Stimulated activated CD4-positive, alpha-beta T cell treated with anti-CD3 and anti-CD28 coated beads, TNF-alpha, amount 100 ng/mL, for 1 hour (primary cell): ENCODE measurements around the gene TMC2.
"Not testable (repeated sequence)": the region's sequence is repeated elsewhere in the genome, so short reads cannot be mapped to it uniquely, and the experiment has no call there.

ENCODE experiments used
- DNase-seq, 3 donors: peaks; one replicate each; pipeline ENCODE4 v3.0.0-alpha.2; 2020; ENCODE audit warnings: low read depth in 3 of 3, low spot score in 1 of 3

The TMC2 gene

DNA sequence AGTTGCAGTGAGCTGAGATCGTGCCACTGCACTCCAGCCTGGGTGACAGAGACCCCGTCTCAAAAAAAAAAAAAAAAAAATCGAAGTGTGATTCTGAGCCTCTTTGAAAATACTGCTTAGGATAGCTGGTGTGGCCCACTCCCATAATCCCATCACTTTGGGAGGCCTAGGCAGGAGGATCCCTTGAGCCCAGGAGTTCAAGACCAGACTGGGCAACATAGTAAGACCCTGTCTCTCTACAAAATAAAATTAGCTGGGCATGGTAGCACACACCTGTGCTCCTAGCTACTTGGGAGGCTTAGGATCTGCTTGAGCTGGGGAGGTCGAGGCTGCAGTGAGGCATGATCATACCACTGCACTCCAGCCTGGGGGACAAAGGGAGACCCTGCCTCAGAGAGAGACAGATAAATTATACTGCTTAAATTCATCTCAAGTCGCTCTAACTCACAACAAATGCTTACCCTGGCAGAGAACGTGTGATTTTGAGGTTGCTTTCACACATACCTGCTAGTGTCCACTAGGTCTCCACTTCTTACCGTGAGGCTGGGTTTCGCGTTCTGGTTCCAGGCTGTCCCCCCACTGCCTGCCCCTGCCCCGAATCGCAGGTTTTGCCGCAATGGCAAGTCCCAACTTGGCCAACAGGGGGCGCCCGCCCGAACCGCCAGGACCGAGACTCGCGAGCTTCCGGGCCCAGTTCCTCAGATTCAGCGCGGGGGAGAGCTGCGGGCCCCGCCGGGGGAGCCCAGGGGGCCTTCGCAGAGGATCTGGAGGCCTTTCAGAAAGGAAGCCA is 12.3 kb upstream of the TMC2 start:
- DNase-seq, result peak; percentile 70 to 95 (median 85)

- peak in 1 of 3 donors; percentile 28 for DNase-seq
Measured at GRCh38 chr20:2524709-2525506, 11.5 kb upstream of the TMC2 start.

- DNase-seq, result not testable (repeated sequence)
Measured at GRCh38 chr20:2526218-2526583, 10.2 kb upstream of the TMC2 start.

DNA sequence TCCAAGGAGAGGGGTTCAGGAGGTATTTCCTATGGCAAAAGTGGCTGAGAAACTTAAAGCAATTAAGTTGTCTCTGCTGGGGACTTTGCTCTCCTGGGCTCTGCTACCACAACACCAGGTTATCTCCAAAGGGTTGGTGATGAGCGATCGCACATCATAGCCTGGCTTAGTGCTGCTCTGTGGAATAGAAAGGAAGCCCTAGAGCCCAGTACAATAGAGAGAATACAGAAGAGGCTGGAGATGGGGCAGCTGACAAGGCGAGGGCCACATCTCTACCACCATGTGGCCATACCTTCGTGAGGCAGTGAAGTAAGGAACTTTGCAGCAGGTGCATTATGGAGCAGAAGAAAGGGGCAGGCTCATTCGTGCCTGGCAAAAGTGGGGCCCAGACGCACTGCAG is 8.6 kb upstream of the TMC2 start:
- no peak for DNase-seq

GRCh38 chr20:2528671-2529271 is 7.6 kb upstream of the TMC2 start:
- DNase-seq, result no peak

DNA sequence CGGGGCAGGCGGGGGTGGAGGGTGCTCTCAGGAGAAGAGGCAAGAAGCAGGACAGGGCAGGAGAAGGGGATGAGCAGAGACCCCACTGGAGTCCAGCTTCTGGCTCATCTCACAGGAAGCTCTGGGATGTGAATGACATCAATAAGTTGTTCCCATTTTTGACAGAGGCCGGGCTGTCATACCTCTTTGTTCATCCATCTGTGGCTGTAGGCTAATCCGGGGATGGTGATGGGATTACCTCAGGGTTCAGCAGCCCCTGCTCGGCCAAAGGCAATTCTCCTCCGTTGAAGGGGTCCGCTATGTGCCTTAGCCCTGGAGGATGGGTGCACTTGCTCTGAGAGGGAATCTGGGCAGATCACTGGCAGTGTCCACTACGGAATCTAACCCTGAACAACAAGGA is 3.3 kb upstream of the TMC2 start:
- DNase-seq, result no peak

GRCh38 chr20:2535711-2536559 is 438 bp upstream of the TMC2 start:
- no peak for DNase-seq

DNA sequence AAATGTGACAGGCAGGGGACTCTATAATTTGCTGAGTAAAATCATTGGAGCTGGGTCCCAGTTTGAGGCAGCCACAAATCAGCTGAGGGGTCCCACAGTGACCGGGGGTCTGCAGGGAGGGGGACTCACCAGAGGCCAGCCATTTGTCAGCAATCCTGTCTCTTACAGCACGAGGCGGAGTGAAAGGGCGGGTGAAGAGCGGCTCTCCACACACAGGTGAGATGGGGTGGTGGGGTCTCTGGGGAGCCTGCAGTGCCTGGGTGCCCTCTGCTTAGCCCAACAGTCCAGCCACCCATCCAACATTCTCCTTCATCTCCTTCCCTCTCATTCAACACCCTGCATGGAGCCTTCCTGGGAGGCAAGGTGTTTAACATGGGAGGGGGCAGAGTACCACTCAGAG is 728 bp downstream of the TMC2 start:
- no peak for DNase-seq

- no peak for DNase-seq
Measured at GRCh38 chr20:2538356-2538755, 2.0 kb downstream of the TMC2 start.

- no peak for DNase-seq
Measured at GRCh38 chr20:2538931-2539720, 2.8 kb downstream of the TMC2 start.

DNA sequence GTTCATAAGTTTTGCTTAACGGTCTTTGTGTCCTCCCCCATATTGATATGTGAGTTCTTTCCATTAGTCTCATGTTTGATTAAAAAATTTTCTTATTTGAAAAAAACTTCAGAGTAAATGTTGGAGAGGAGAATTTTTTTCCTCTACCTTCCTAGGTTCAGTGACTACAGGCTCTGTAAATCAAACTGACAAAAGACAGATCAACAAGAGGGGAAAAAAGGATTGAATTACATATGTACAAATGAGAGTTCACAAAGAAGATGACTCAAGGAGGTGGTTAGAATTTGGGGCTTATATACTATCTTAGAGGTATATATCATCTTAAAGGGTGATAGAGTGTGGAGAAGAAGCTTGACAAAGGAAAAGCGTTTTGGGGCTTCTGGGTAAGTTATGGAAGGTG is 5.6 kb downstream of the TMC2 start:
- DNase-seq, result no peak

DNA sequence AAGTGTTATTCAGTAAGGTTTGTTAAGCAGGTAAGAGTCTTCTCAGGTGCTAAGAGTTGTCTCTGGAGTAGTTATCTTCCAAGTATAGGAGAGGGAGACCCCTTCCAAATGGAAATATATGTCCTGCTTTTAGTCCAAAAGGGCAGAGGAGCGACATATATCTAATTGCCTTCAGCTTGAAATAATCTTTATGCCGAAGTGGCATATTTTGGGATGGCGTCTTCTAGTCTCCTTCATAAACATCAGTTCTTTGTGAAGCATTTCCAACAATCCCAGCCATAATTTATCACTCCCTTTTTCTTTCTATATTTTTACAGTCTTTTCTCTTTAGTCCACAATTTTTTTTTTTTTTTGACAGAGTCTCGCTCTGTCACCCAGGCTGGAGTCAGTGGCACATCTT is 6.0 kb downstream of the TMC2 start:
- DNase-seq, result no peak

DNA sequence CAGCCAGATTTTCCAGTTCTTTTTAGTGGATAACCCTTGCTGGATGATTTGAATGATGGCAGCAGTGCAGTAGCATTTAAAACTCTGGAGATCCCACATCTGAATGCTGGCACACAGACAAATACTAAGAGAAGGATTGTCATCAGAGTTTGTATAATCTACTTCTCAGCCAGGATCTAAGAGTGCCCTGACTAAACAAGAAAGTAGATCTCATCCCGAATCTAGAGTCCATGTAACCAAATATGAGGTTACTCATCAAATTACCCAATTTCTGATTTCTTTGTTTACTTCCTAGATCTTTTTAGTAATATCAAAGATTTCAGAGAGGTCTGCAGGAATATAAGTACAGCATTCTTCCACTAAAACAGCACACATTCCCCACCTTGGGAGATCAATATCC is 7.8 kb downstream of the TMC2 start:
- no peak for DNase-seq

- DNase-seq, result no peak
Measured at GRCh38 chr20:2545594-2545993, 9.2 kb downstream of the TMC2 start.

DNA sequence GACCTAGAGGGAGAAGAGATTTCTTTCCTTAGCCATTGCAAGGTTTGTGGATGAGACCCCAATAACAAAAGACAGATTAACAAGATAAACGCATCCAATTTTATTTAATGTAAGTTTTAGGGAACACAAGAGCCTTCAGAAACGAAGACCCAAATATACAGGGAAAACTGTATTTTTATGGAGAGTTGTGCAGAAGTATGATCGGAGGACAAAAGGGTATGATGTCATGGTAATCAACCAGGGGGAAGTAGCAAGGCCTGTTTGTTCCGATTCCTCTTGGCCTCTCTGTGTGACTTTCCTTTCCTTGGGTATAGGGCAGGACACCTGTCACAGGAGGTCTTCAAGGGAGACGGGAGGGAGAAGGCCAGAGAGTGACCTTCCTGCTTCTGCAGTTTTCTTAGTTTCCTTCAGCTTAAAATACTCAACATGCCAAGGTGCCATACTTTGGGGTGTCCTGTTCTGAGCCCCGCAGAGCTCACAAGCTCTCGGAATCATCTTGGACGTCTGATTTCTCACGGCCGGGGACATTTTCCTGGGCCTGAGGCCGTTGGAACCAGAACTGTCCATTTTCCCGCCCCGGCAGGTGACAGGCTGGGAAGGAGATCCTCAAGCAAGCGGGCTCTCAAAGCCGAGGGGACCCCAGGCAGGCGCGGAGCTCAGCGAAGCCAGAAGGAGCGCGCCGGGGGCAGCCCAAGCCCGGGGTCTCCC is 21.7 kb downstream of the TMC2 start:
- no peak for DNase-seq

- no peak for DNase-seq
Measured at GRCh38 chr20:2558581-2559278, 22.4 kb downstream of the TMC2 start.

GRCh38 chr20:2559279-2559626 is 22.9 kb downstream of the TMC2 start:
- DNase-seq, result no peak

DNA sequence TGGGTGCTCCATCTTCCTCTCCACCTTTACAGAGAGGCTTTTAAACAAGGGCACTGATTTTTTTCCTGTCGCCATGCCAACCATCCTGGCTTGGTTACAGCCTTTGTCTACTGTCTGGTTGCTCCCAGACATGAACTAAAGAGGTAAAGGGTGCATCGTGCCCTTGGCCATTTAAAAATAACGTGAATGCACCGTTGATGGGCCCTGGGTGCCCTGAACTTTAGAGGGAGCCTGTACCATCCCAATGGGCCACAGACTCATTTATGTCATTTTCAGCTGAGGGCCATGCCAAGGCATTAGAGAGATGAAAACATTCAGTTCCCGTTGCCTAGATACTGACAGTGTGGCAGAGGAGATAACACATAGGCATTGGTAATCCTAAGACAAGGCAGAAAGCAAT is 23.3 kb downstream of the TMC2 start:
- no peak for DNase-seq

GRCh38 chr20:2563116-2563515 is 26.7 kb downstream of the TMC2 start:
- DNase-seq, result no peak
